Kidney epithelial cell (primary cell): ENCODE data around the gene USP13. TPM values are rescaled to one million over a fixed set of nuclear protein-coding genes. Genes with fewer than 3 reads are reported as not detected.

Experiments
- DNase-seq: peaks from one replicate; pipeline ENCODE4 v3.0.0-alpha.2; 2010; ENCODE audit warnings: low read depth
- H3K27me3 ChIP-seq: 2 replicates; pipeline ENCODE4 v1.6.0; 2011; ENCODE audit warnings: low read length; ENCODE audit not compliant: control insufficient read depth, insufficient read depth
- H3K36me3 ChIP-seq: 2 replicates; pipeline ENCODE4 v1.5.1; 2011; ENCODE audit warnings: low read length; ENCODE audit not compliant: control insufficient read depth, insufficient read depth
- H3K4me3 ChIP-seq: 2 replicates; pipeline ENCODE4 v1.5.1; 2011; ENCODE audit warnings: low read depth, mild to moderate bottlenecking, control low read depth, low read length
- total RNA-seq: library from RNA; depleted of rRNA; stranded (reverse); fragments of >200 nt; gene quantifications from 2 replicates; pipeline ENCODE4 v1.2.3, GENCODE V29; 2015
- TF ChIP-seq, protein P1 (sequence below): IDR thresholded peaks from 2 replicates; pipeline ENCODE4 v1.5.1; 2011; ENCODE audit warnings: mild to moderate bottlenecking, moderate library complexity, low read length, control low read depth, inconsistent platforms; ENCODE audit not compliant: insufficient read depth, poor library complexity, severe bottlenecking

Gene USP13
- total RNA-seq, 1 donor from 2014 or later = 6.4 TPM

DNA sequence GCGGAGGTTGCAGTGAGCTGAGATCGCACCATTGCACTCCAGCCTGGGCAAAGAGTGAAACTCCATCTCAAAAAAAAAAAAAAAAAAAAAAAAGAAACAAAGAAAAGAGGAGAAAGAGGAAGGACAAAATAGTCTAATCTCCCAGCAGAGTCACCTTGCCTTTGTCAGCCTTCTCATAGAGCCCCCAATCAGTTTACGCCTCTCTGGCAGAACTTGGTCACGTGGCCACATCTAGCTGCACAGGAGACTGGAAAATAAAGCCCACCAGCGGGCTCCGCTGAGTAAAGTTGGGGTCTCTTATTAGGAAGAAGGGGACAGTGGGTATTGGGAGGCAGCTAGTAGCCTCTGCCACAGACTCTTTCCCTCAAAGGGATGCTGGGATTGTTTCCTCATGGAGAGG, 41.9 kb downstream of the USP13 start:
- TF ChIP-seq, protein P1, sequence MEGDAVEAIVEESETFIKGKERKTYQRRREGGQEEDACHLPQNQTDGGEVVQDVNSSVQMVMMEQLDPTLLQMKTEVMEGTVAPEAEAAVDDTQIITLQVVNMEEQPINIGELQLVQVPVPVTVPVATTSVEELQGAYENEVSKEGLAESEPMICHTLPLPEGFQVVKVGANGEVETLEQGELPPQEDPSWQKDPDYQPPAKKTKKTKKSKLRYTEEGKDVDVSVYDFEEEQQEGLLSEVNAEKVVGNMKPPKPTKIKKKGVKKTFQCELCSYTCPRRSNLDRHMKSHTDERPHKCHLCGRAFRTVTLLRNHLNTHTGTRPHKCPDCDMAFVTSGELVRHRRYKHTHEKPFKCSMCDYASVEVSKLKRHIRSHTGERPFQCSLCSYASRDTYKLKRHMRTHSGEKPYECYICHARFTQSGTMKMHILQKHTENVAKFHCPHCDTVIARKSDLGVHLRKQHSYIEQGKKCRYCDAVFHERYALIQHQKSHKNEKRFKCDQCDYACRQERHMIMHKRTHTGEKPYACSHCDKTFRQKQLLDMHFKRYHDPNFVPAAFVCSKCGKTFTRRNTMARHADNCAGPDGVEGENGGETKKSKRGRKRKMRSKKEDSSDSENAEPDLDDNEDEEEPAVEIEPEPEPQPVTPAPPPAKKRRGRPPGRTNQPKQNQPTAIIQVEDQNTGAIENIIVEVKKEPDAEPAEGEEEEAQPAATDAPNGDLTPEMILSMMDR = no peak
- Histone ChIP-seq H3K4me3 (no peak overlapping the region), H3K36me3 (no peaks in the 10 kb centered on the region), H3K27me3 (no peaks in the 10 kb centered on the region)
- no peak for DNase-seq

DNA sequence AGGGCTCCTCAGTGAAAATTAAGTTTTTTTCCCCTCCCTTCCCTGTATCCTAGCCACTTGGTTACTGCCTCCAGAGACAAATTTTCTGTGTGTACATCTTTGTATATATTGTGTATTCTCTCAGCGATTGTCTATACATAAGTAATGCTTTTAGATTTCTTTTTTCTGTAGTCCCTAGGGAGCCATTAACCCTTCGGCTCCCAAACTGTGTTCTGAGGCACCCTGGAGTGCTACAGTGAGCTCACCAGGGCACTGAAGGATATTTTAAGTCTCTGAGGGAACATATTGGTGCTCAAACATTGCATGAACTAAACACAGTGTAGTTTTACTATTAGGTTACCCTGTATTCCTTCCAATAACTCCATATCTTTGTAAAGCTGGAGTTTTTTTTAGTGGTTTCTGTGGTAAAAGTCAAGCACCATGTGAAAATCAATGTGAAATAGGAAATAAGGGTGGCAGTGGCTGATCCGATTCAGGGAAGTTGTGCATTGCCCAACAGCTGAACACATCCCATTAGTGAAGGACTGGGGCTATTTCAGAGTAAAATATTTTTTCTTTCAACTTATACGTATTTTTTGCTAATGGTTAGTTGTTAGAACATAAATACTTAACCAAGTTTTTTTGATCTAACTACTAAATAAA, 43.0 kb downstream of the USP13 start:
- Histone ChIP-seq H3K4me3 (no peak overlapping the region), H3K36me3 (no peaks in the 10 kb centered on the region), H3K27me3 (no peaks in the 10 kb centered on the region)
- TF ChIP-seq, protein P1 = no peak
- no peak for DNase-seq

DNA sequence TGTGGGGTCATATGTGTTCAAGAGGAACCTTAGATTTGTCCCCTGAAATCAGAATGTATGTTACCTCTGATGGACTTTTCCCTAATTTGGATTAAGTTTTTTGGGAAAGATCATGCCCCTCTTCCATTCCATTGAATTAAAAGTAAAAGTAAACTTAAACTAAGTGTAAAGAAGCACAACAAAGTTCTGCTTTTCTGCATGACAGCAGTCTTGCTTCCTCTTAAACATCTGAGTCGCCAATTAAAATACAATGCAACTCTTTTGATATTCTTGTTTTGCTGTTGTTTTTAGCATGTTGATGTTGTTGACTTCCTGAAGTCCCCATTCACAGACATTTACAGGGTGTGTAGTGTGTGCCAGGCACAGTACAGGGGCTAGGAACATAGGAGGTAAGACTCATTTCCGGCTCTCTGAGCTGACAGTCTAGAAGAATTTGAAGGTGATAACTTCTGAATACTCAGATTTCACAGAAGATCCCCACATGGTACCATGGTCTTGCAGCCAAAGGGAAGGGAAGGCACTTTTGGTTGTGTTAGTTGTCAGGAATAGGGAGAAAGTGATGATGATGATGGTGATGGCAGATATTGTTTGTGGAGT, 45.0 kb downstream of the USP13 start:
- TF ChIP-seq, protein P1 = no peak
- Histone ChIP-seq H3K36me3 (no peaks in the 10 kb centered on the region), H3K4me3 (no peak overlapping the region), H3K27me3 (no peaks in the 10 kb centered on the region)
- DNase-seq = no peak

DNA sequence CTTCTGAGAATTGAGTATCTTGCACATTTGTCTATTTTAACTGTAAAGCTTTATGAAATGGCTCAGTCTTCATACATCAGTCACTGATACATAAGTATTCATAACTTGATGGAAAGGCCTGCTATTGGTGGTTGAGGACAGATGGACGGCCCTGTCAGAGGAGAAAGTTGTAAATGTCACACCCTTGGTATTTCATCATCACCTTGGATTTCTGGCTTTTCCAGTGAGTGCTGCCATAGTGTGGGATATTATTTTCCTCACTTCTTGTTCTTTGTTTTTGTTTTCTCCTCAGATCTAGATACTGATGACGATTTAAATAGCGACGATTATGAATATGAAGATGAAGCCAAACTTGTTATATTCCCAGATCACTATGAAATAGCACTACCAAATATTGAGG, 47.9 kb downstream of the USP13 start:
- Histone ChIP-seq H3K36me3 (no peaks in the 10 kb centered on the region), H3K27me3 (no peaks in the 10 kb centered on the region), H3K4me3 (no peak overlapping the region)
- TF ChIP-seq, protein P1 = no peak
- DNase-seq = no peak

DNA sequence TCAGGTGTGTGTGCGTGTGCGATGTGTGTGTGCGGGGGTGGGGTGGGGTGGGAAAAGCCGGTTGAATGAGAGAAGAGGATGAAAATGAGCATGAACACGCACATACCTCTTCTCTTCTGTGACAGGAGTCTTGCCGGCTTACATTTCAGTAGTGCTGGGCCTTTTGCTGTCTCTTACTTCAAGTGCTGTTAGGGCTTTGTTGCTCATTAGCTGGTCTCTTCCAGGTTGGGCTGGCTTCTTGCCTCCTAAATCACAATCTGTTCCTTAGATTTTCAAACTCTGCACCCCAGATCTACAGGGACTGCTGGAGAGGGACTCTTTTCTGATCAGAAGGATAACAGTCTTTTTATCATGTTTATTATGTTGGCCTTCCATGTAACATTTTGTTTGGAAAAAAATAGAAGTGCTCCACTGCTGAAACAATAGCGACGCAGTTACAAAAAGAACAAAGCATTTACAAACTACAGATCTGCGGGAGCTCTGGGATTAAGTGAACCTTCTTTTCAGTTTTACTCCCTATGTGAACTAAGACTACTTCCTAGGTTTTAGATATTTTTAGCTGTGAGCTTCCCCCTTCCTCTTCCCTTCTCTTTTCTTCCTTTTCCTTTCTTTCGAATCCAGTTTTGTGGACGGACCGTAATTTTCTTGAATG, 48.5 kb downstream of the USP13 start:
- DNase-seq = no peak
- H3K36me3 ChIP-seq = no peaks in the 10 kb centered on the region
- TF ChIP-seq, protein P1 = no peak
- H3K4me3 ChIP-seq = no peak overlapping the region
- H3K27me3 ChIP-seq = no peaks in the 10 kb centered on the region
